ENCODE measurements around the gene FIGNL2.

The FIGNL2 gene

DNA sequence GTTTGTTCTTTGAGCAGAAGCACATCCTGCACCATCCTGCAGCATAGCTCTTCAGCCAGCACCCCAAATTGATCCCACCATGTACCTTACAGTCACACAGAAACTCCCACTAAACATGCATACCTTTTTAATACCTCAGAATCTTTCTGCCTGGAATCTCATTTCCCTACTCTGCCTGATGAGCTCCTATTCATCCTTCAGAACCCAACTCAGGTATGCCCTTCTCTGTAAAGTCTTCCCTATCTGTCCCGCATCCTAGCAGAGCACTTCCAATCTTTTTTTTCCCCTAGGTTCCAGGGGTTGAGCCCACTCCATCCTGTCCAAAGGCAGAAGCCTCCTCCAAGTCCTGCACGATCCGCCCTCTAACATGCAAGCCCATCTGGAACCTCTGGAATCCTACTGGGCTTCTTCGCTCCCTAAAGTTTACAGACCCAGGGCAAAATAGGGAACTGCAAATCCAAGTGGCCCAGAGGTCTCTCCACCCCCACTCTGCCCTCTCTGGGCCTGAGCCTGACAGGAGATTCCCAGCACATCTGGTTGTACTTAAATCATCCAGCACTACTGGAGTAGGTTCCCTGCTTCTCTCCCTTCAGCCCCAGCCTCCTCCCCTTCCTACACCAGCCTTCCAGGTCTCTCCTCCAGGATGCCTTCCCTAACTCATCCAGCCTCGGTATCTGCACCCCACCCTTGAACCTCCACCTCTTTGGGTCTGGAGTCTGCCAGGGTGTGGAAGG, 4.1 kb upstream of the FIGNL2 start:
- no peak for DNase-seq (ENCODE audit: low read depth)

DNA sequence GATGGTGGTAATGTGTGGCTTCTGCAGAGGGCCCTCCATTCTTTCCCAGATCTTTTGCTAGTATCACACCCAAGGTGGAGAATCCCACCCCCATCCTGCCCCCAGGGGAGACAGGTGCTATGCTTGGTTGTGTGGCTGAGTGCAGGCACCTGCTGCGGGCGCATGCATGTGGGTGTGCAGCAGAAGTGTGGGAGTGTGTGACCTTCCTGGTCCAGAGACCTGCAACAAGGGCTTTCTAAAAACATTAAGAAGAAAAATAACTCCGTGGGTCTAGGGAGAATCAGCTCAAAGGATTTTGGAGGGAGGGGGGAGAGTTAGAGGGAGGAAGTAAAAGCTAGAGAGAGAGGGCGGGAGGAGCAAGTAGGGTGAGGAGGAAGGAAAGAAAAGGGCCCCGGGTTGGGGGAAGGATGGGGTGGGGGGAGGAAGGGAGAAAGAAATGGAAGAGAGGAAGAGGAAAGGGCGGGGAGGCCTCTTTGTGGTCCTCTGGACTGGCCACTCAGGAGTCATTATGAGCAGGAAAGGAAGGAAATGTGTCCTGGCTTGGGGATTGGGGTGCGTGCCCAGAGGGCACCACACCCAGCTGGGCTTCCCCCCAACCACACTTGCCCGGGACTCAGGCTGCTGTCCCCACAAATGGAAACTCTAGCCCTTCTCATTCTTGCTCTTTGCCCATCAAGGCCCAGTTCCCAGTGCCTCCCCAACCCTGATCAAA, 3.1 kb upstream of the FIGNL2 start:
- DNase-seq (ENCODE audit: low read depth): no peak

DNA sequence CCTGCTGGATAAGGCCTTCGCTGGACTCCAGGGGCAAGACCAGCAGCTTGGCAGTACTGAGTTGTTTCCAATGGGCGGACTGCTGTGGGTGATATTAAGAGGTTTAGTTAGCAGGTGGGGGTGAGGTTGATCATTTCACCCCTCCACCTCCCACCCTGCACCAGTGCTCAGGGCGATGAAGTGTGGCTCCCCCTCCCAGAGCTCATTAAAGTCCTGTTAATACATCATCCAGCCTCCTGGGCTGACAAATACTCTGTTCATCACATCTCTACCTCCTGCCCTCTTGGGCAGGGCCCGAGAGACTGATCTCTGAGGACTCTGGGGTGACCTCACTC, 2.4 kb upstream of the FIGNL2 start:
- no peak for DNase-seq (ENCODE audit: low read depth)

DNA sequence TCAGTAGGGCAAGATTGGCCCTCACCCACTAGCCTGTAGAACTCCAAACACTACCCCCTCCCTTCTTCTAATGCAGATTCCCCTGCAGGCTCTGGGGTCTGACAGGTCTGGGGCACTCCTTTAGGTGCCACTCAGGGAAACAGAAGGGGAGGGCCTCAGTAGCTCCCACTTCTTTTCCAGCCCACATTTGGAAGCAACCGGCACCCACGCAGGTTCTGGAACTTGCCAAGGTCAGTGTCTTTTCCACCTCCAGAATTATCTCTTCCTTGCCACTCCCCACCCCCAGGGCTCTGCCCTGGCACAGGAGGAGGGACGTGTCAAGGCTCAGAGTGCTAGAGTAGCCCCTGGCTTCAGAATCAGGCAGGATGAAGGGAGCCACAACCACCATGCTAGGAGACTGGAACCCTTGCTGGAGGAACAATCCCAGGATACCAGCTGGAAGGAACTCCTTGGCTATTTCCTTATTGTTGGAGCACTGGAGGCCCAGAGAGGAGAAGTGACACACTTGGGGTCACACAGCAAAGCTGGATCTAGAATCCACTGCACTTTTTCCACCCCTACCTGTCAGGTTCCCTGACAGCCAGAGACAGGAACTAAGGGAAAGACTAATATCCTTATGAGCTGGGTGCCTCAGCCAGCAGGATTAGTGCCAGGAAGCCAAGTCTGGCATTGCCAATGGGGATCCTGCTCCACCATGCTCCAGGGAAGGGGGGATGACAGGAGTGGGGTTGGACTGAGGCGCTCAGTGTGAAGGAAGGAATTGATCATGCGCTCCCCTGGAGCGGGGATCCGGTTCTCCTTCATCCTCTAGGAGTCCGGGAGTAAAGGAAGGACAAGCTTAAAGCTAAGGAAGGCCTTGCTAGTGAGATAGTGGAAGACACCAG, 1.8 kb upstream of the FIGNL2 start:
- no peak for DNase-seq (ENCODE audit: low read depth)

DNA sequence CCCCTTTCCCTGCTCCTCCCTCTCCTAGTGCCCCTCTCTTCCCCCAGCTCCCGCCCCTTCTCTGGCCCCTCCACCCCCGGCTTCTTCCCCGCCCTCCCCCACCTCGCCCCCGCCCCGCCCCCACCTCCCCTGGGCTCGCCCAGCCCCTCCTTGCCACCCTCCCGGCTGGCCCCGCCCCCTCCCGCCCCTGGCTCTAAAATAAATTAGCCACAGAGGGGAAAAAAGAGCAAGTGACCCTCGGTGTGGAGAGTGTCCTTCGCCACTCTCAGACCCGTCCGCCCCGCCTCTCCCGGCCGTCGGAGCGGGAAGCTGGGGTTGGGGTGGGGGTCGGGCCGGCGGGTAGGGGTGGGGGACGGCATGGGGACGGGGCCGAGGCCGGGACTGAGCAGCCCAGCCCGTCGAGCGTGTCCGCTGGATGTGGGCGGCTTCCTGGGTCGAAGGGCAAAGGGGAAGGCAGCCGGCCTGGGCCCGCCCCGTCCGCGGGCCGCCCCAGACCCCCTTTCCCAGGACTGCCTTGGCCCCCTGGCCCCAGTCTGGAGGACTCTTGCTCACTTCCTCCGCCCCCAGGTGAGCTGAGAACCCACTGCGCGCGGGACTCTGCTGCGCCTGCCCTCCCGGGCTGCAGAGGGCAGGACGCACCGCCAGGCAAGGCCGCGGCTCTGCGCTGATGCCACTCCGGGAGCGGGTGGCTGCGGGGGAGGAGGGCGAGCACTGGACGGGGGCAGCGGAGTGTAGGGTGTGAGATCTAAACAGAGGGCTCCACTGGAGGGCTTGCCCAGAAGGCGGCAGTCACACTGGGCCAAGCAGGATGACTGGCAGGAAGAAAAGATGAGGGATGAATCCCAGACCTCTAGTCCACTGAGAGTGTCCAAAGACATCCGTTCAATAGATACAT, 570 bp upstream of the FIGNL2 start:
- DNase-seq (ENCODE audit: low read depth): no peak

DNA sequence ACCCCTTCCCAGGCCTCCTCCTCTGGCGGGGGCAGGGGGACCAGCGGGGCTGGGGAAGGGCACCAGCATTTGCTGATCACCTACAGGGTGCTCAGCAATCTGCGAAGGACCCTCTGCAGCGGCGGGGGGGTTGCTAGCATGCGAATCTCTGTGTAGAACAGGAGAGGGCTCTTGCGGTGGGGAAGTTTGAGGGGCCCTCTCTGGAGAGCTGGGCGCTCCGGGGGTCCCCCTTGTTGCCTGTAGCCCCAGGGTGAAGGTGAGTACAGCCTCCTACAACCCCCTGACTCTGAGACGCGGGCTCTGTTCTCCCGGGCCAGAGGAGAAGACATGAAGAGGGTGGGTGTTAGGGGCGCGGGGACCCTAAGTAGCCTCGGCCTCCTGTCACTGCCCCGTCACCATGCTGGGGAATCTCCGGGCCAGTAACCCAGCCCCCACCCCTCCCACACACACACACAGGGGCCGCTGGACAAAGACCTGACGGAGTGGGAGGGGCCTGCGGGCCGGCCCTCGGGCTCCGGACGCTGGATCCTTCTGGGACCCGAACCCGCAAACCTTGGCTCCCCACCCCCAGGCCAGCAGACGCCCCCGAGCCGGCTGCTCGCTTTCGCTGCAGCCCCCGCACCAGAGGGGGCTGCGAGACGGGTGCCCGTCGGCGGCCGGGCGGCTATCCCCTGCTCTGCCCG, 734 bp downstream of the FIGNL2 start:
- DNase-seq (ENCODE audit: low read depth): no peak

DNA sequence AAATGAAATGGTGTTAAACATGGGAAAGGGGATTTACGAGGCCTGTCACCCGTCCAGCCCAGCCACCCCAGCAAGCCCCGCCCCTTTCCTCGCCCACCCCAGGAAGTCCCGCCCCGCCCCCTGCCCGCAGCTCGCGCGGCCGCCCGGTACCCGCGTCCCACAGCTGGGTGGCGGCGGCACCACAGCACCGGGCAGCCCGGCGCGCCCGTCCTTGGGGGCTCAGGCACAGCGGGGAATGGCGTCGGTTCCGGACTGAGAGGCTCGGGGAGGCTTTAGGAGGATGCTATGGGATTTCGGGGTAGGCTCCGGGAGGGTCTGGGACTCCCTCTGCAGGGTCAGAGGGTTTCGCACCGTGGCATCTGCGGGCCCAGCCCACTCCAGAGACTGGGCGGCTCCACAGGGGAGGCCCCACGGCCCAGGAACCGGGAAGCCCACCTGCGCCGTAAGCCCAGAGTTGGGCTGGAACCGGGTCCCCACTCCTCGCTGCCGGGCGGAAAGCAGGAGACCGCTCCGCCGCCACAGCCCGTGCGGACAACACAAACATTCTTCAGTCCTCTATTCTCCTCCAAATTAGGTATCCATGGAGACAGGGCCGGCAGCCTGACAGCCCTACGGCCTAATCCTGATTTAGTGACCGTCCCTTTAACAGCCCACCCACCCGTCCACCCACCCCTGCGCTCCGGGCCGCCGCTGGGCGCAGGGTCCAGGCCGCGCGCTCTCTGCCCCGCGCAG, 1.4 kb downstream of the FIGNL2 start:
- DNase-seq (ENCODE audit: low read depth): no peak

DNA sequence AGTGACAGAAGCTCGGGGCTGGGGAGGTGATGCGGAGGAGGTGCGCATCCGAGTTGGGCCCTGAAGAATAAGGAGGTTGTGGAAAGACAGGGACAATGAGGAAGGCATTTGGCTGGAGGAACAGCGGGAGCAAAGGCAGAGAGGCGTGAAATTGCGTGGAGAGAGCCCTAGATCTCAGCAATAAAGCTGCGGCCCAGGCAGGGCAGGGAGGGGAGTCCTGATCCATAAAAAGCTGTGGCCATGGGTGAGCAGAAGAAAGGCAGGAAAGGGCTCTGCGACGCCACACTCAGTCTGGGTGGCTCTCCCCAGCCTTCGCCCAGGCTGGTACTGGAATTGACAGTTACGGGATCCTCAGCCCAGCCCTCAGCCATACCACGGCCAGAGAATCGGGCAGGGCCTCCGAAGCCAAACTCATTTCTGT, 2.2 kb downstream of the FIGNL2 start:
- DNase-seq (ENCODE audit: low read depth): no peak

DNA sequence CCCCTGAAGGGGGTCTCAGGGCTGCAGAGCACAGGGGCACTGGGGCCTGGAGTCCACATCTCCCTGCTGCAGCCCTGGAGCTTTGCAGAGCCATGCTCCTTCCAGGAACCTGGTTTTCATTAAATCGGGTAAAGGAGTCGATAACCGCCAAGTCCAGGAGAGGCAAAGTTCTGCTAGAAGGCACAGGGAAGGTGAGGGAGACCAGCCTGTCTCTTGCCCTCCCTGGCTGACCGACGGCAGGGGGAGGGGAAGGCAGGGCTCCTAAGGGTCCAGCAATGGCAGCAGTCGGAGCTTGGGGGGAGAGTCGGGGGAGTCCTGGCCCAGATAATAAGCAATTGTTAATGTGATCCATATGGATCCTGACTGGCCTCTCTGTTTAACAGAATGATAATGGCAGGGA, 3.0 kb downstream of the FIGNL2 start:
- no peak for DNase-seq (ENCODE audit: low read depth)

DNA sequence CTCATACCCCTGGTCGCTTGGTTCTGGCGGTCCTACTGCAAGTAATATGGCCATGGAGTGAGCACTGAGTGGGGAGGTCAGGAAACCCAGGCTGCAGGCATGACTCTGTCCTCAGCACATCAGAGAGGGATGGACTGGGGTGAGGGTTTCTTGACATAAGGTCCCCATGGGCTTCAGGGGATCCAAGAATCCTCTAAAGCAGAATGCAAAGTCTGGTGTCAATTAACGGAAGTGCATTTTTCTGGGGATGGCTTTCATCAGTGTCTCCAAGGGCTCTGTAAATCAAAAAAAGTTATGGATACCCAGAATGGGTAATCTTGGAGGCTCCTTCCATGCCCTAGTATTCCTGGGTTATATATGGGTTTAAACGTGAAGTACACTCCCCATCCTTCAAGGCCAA, 3.7 kb downstream of the FIGNL2 start:
- DNase-seq (ENCODE audit: low read depth): no peak

DNA sequence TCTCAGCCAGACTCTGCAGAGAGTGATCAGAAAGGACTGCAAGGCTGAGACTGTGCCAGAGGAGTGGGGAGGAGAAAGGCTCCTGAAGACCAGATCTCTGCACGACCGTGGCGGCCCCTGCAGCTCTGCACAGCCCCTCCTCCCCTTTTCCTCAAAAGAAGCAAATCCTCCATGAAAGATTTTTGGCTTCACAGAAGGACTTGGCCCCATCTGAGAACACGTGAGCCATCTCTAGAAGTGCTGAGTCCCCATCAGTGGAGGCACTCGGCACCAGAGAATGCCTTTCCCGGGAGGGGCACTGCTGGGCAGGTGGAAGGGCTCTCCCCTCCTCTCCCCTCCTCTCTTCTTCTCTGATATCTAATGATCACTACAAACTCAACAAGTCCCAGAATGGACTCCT, 6.8 kb downstream of the FIGNL2 start:
- no peak for DNase-seq (ENCODE audit: low read depth)

DNA sequence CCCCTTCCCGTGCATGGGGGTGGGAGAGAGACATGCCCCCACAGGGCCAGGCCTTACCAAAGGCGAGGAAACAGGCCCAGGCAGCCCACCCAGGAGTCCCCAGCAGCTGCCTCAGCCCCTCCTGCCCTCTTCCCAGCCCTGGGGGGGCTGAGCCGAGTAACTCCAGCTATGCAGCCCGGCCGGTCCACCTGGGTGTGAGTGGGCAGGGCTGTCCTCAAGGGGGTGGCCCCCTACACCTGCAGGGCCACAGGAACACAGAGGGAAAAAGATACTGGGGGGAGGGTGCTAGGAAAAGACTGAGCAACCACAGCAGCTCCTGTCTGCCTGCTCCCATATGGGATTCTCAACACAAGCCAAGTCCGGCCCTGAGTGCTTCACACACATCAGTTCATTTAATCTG, 7.6 kb downstream of the FIGNL2 start:
- no peak for DNase-seq (ENCODE audit: low read depth)

DNA sequence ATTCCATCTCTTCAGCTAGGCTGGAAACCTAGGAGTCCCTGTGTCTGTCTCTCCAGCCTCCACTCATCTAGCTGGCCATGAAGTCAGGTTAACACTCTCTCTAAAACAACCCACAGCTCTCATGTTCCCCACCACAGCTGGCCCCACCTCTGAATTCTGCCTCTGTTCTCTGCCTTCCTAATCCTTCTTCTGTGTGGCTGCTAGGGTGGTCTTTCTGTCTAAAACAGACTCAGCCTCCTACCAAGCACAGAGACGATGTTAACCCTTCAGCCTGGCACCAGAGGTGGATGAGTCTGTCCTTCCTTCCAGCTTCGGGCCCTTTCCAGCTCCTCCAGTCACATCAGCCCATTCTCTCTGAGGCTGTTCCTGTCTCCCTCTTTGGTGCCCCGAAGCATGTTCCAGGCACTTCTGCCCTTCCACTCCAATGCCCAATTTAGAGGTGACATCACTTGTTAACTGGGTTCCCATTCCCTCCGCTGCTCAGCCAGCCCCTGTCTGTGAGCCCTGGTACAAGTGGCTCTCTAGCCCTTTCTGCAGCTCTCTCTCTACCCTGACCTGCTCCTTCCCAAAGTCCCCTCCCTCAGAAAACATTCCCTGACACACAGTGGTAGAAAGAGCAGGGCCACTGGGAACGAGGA, 9.1 kb downstream of the FIGNL2 start:
- DNase-seq (ENCODE audit: low read depth): no peak

DNA sequence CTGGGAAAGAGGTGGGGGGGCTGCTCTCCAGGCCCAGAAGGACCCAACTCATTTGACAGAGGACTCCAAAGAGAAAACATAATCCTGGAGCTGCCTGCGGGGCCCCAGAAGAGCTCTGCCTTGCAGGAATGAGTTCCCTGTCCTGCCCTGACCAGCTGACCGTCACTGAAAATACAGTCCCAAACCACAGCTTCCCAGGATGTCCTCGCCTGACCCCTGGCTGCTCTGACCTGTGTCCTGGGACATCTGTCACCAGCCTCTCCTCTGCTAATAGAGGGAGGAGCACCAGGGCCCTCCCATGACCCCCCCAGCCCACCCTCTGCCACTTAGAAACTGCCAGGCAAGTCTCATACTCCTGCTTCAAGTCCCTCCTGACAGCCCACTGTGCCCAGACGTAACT, 9.8 kb downstream of the FIGNL2 start:
- no peak for DNase-seq (ENCODE audit: low read depth)

DNA sequence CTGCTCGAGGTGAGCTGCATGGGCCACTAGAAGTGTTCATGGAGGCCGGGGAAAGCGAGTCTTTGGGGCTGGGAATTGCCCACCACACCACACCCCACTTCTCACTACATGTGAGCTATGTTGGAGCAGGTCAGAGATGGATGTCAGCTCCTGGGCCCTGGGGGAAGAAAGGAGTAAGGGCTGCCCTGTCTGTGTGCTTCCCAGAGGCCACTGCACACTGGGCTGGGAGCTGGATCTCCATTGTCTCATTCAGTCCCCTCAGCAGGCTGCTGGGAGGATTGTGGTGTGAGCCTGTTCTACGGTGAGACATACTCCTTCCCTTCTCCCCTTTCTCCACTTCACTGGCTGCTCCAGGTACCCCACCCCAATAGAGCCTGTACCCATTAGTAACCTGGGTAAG, 10.5 kb downstream of the FIGNL2 start:
- DNase-seq (ENCODE audit: low read depth): no peak

DNA sequence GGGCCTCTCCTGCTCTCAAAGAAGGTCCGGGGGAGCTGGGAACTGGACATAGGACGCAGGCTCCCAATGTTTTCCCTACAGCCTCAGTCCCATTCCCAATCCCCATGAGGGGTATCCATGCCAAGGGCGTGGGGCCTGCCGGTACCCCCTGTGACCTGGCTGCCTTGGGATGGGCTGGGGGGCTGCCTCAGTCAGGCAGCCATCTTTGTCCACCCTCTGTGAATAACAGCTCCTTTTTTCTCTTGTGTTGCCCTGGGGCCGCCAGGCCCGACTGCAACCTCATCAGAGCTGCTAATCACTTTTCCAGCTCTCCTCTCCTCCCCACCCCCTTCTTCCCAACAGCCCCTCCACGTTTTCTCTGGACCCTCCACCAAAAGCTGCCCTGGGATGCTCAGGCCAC, 11.2 kb downstream of the FIGNL2 start:
- DNase-seq (ENCODE audit: low read depth): no peak

DNA sequence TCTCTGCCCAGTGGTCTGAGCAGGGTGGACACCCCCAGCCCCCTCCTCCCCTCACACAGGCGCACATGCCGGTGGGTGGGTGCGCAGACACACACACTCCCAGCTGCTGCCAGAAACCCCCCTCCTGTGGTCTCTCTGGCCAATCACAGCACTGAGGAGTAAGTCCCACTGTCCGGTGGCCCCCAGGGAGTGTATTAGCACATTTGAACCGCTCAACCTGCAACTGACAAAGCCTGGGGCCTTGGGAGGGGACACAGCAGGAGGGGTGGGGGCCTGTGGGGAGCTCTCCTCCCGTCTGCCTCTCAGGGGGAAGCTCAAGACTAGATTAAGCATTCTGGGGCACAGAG, 11.7 kb downstream of the FIGNL2 start:
- no peak for DNase-seq (ENCODE audit: low read depth)

DNA sequence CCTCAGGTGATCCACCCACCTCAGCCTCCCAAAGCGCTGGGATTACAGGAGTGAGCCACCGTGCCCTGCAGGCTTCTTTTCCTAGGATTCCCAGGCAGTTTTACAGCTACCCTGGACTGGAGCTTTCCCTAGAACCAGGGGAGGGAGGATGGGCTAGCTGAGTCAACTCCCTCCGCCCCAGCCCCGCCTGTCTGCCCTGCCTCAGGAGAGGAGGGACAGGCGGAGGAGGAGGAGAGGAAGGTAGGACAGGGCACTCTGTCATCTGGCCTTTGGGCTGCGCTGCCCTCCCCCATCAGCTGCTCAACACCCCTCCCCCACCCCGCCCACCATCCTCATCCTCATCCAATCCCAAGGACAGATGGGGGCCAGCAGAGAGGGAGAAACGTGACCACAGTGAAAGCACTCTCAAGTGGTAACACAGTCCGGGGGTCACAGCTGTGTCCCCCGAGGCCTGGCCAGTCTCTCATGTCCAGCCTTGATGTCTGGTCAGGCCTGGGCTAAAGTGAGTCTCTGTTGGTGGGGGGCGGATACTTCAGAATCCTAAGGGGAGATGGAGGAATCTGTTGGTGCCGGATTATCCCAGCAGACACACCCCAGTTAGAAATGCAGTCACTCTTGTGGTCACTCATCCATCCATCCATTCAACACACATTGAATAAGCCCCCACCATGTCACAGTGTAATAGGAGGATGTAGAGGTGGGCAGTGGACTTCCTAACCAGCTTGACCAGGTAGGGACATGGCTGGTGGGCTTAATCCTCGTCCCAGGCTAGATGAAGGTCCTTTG, 12.3 kb downstream of the FIGNL2 start:
- DNase-seq (ENCODE audit: low read depth): no peak

DNA sequence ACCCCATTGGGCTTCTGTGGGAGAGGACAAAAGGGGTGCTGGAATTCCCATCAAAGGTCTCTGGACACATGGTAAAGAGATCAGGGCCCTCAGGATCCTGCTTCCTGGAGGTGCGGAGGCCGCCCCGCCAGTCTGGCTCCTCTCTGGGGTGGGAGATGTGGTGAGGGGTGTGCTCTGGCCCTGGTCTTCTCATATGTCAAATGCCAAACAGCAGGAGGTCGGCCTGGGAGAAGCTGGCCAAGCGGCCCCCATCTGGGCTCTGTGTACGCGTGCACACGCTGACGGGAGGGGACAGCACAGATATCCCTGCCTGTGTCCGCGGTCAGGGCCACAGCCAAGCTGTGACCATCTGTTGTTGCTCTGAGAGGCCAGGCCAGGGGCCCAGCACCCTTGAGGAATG, 14.1 kb downstream of the FIGNL2 start:
- no peak for DNase-seq (ENCODE audit: low read depth)
